ENCODE data around the gene ACVRL1.

Gene ACVRL1

DNA sequence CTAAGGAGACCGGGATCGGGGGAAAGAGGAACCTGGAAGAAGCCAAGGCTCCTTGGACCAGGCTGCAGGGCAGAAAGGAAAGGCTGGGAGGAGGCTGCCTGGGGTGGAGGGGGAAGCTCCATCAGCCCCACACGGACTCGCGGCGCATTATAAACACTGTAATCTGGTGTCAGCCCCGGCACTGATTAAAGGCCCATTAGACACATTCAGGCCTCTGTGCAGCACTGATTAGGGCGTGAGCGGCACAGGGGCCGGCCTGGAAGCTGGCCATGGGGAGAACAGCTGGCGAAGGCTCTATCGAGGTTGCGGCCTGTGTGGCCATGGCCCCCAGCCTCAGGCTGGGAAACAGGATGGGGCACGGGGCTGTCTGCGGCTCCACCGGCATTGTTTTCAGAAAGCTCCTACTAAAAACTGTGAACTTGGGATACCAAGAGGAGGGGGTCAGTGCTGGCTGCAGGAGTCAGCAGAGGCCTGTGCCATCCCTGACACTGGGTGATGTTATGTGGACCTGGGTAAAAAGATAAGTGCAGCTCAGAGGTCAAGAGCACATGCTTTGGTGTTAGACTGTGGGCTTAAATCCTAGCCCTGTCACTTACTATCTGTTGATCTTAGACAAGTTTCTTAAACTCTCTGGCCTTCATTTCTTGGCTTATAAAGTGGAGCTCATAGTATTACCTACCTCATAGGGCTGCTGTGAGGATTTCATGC is 10.6 kb downstream of the ACVRL1 start:
- no peak for DNase-seq

DNA sequence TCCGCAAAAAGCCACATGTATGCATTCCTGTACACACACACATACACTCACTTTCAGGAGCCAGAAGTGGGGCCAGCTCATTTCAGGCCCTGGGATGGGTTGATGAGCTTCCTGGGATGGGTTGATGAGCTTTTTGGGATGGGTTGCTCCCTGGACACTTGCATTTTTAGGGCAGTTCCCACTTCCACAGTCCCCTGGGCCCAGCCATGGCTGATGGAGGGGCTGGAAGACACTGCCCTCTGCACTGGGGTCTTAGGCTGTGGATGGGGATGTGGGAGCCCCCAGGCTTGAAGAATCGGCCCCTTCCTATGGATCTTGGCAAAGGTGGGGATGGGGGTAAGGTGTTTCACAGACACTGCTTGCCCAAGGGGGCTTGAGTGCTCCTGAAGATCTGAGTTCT is 12.7 kb downstream of the ACVRL1 start:
- no peak for DNase-seq

DNA sequence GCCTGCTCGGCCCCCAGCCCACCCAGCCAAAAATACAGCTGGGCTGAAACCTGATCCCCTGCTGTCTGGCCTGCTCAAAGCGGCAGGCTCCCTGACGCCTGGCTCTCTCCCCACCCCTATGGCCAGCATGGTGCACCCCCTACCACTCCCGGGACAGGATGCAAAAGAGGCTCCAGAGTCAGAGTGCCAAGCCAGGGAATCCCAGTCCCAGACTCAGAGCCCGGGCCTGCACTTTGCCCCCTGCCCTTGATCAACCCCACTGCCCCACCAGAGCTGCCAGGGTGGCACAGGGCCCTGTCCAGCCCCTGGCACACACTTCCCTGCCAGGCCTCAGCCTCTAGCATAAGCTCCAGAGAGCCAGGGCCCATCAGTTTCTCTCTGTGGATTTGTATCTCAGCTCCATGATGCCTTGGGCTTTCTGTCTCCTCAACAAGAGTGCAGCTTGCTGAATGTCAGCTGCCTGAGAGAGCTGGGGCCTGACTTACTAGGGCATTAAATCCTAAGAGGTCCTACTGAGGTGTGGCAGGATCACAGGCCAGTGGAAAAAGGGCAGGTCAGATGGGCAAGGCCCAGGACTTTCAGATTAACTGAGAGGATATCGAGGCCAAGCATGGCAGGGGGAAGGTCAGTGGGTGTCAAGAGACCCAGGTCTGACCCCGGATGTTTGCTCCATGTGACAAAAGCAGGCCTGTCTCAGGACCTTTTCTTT is 13.9 kb downstream of the ACVRL1 start:
- no peak for DNase-seq

DNA sequence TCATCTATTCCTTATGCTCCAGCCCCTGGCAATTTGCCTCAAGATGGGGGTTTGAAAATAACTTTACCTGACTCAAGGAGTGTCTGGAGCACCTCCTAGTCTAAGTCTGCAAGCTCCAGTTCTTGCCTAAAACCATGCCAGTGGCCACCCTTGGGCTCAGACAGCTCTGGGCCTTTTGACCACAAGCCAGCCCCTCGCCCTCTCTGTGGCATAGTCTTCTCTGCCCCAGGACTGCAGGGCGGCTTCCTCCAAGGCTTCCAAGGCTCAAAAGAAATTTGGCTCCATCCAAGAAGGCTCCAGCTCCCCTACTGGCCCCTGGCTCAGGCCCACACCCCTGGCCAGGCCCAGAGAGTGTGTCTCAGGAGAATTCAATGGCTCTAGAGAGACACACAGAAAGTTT is 14.8 kb downstream of the ACVRL1 start:
- DNase-seq = no peak

- no peak for DNase-seq
Observed at GRCh38 chr12:51922762-51923505, 15.6 kb downstream of the ACVRL1 start.

DNA sequence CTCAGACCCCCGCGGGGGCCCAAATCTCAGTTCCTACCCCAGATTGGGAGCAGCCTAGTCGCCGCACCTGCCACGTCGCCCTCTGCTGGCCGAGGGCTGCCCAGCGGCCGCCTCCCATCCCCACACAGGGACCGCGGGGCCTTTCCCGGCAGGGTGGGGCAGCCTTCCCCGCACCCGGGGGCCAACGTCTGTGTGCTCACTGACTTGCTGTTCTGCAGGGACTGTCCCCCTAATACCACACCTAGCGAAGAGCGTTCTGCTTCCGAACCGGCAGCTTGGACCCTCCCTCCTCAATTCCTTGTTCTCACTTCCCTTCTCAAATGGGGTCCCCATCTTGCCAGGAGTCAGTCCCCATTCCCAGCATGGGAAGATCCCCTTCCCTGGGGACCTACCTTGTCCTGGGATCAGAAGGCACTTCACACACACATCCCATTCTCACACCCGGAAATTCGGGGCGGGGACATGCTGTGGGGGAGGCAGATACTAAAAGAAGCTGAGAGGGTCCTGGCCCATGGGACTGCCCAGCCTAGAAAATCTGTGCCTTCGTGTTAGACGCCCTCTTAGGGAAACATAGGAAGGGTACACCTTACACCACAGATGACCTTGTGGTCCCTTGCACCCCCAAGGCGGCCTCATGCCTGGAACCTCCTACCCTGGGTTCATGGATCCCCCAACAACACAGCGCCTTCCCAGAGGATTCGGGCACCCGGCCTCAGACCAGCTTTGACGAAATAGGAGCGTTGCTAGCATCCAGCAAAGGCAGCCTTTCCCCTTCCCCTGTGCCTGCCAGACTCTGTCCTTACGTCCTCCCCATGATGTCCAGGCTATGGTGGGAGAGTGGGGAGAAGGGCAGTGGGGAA is 16.4 kb downstream of the ACVRL1 start:
- DNase-seq = no peak

DNA sequence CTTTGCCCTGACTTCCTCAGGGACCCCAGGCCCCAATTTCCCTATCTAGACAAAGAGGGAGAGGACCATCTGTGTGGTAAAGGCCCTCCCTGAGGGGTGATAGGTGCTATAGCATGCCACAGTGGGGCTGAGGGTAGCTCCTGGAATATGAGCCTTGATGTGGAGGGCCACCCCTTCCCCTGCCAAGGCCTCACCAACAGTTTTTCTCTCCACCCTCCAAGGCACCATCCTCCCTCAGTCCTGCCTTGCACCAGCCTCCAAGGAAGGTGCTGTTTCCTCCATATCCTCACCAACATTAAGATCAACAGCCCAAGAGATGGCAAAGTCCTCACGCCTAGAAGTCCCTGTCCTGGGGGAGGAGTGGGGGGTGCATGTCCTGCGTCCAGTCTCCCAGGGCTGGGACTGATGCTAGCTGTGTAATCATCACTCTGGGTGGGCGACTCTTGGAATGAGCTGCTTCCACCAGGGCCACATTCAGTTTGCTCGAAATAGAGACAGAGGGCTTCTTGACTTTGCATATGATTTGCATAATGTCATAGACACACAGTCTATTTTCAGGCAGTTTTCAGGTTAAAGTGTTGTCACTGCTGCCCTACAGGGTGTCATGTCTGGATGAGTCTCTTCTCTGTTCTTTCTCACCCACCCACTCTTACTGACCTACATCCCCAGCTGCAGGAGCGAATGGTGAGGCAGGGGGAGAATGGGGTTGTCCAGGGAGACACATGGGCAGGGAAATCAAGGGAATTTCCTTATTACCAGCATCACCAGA is 17.4 kb downstream of the ACVRL1 start:
- no peak for DNase-seq

GRCh38 chr12:51925346-51926063 is 18.2 kb downstream of the ACVRL1 start:
- DNase-seq = no peak

GRCh38 chr12:51926064-51926632 is 18.8 kb downstream of the ACVRL1 start:
- no peak for DNase-seq

DNA sequence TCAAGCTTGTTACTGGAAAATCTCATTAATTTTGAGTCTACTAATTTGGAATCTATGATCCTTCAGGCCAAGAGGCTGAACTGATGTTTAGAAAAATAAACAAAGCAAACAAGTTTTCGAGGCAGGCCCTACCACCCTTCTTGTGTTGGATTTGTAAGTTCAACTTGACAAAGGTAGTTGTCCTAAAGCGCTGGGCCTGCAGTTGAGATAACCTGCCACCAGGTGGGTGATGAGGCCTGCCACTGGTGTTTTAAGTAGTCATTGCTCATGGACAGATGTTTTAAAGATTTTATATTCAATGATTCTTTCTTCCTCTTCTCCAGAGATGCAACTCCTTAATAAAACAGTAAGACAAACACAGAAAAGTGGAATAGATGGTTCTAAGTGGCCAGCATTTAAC is 19.4 kb downstream of the ACVRL1 start:
- no peak for DNase-seq

DNA sequence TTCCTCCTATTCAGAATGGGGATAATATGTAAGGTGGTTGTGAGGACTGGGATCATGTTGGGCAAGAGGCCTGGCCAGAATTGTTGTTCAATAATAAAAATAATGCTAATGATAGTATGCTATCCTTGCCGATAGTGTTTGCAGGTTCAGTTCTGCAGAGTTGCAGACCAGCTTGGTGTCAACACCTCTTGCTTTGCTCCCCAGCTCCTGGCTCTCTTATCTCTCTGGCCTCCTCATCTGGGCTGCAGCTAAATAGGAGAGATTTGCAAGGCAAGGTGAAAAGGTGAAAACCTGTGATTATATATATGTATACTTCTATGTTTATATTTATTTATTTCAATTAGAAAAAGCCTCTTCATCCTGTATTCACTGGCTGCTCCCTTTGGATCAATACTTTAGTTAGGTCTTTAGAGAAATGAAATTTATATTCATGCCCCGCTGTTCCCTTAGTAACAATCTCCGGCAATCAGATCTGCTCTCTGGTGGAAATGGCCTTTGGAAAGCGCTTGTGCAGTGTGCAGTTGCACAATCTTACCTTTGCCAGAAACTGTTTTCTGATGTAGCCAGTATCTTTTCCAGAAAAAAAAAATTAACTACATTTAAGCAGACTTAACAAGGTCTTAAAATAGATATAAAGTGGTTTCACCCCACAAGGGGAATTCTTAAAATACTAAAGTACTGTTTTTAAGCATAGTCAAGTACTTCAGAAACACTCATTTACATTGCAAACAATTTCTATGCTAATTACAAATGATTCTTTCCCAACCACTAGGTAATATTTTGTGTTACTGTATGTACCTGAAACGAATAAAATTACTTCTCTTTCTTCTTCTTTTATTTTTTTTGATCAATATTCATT is 25.1 kb downstream of the ACVRL1 start:
- DNase-seq = no peak

DNA sequence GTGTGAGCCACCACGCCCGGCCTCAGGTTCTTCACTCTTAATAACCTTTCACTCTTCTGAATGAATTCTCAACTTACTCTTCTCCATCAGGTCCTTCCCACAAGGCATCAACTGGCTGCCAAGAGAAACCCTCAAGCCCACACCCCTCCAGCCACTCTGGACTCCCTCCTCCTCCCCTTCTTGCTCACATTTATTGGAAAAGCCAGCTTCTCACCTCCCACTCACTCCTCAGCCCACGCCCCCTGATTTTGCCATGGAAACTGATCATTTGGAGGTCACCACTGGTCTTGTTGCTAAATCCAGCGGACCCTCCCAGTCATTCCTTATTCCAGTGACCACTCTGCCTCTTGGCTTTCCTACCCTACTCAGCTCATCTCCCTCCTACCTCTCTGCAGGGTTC is 26.8 kb downstream of the ACVRL1 start:
- no peak for DNase-seq

GRCh38 chr12:51937926-51938325 is 30.6 kb downstream of the ACVRL1 start:
- no peak for DNase-seq

DNA sequence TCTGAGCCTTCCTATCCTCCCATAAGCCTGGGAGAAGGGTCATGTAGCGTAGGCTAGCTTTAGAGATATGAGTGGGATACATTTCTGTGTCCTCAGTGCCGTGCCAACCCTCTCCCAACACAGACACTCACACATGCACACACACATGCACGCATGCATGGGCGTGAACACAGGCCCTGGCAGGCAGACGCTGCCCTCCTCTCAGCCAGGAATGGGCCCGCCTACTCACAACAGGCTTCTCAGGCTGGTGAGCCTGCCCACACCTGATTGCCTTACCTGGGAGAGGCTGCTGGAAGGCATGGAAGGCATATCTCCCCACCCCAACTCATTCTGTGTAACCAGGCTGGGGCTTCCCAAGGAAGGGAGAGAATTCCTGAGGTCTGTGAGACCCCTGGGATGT is 31.4 kb downstream of the ACVRL1 start:
- DNase-seq = no peak

DNA sequence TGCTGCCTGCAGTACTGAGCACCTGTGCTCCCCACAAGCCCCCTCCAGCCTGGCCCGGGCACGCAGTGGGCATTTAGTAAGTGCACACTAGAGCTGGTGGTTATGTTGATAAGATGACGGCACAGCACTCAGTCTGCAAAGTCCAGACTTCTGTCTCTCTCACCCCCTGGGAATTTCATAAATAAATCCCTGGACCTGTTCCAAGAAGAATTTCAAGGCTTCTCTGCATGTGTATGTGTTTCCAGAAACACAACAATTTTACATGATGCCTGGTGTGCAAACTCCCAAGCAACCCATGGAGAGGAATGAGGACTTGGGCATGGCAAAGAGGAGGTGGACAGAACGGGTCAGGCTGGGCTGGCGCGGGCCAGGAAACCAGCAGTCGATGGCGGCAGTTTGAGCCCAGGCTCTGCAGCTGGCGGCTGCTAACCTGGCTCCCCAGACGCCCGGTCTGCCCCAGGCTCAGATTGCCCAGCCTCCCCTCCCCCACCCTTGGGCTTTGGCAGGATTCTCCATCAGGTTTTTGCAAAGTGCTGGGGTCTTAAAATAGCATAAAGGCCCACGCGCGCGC is 33.8 kb downstream of the ACVRL1 start:
- no peak for DNase-seq

- no peak for DNase-seq
Observed at GRCh38 chr12:51941604-51942003, 34.3 kb downstream of the ACVRL1 start.

DNA sequence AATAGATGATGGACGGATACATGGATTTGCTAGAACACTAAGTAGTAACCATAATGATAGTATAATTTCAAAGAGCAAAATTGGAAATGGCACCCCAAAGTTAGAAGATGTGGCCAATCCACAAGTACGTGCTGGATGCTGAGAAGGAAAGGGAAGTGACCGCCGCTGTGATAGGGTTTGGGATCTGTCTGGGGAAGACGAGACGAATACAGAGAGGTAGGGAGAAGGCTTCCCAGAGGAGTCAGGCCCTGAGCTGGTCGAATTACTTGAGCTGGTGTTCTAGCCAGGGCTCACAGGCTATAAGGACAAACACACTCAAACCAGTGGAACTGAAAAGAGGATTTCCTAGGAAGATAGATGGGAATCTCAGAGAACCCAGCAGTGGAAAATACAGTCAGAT is 34.8 kb downstream of the ACVRL1 start:
- DNase-seq = no peak

GRCh38 chr12:51942501-51943000 is 35.2 kb downstream of the ACVRL1 start:
- DNase-seq = no peak

DNA sequence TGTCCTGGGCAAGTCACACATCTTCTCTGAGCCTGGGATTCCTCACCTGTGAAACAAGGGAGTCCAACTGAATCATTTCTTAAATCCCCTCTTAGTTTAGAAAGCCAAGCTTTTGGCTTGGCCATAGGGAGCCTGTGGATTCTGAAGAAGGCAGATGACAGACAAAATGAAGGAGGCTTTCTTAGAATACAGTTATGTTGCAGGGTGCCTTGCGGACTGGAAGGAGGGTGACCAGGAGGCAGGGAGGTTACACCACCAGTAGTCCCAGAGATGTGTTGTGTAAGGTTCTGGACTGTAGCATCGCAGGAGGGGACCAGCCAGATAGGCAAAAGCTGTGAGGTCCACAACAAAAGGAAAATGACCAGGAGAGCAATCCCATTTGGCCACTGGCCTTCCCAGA is 36.0 kb downstream of the ACVRL1 start:
- DNase-seq = no peak

Measured in cerebellar nuclear complex (tissue), 1 donor.